ENCODE results near the gene FMN1. TPM values are rescaled to one million over a fixed set of nuclear protein-coding genes. Genes with fewer than 3 reads are reported as not detected.

FMN1 gene
- total and polyA plus RNA-seq, 10 donors, result 0.43 to 42.1 (median 8.6) TPM

DNA sequence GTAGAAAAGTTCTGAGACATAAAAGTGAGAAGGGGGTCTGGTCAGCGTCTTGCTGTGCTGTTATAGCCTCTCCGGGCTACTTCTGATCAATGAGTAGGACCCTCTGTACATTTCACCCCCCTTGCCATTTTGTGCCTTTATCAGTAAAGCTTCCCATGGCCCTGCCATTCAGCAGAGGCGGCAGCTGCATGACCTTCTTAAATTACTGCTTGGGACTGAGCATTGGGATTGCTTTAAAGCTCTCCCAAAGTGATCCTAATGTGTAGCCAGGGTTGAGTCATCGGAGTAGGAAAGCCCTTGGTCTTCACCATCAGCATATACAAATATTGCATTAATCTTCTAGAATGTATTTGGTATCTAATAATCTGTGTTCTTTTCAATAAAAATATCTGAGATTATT lies 70.2 kb downstream of the FMN1 start:
- H3K4me3 ChIP-seq, result no peak overlapping the region
- peaks cover 0 to 21% (median 12%) of the 10 kb centered on the region in 6 donors for H3K4me1 ChIP-seq
- WGBS, 5 donors, result 82 to 85% (median 83%) methylated on average over 4 of the region's 4 CpGs
- intact Hi-C loops (cut with DNase I; ENCODE audit: low total_unique reads), result no loop called here
- H3K27me3 ChIP-seq (replicated peaks in 1 of 7), result no peaks in the 10 kb centered on the region
- TF ChIP-seq, protein P1, sequence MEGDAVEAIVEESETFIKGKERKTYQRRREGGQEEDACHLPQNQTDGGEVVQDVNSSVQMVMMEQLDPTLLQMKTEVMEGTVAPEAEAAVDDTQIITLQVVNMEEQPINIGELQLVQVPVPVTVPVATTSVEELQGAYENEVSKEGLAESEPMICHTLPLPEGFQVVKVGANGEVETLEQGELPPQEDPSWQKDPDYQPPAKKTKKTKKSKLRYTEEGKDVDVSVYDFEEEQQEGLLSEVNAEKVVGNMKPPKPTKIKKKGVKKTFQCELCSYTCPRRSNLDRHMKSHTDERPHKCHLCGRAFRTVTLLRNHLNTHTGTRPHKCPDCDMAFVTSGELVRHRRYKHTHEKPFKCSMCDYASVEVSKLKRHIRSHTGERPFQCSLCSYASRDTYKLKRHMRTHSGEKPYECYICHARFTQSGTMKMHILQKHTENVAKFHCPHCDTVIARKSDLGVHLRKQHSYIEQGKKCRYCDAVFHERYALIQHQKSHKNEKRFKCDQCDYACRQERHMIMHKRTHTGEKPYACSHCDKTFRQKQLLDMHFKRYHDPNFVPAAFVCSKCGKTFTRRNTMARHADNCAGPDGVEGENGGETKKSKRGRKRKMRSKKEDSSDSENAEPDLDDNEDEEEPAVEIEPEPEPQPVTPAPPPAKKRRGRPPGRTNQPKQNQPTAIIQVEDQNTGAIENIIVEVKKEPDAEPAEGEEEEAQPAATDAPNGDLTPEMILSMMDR (IDR thresholded peaks at IDR 0.05 in 8 of 11, conservative IDR thresholded peaks at IDR 0.05 in 3 of 11), result no peak
- no peak for TF ChIP-seq POLR2A (IDR thresholded peaks at IDR 0.05)
- no peak for TF ChIP-seq POLR2AphosphoS5 (IDR thresholded peaks at IDR 0.05)
- no peak overlapping the region for H3K27ac ChIP-seq
- no peaks in the 10 kb centered on the region for H3K9me3 ChIP-seq
- H3K36me3 ChIP-seq, result no peaks in the 10 kb centered on the region
- no peak for DNase-seq

DNA sequence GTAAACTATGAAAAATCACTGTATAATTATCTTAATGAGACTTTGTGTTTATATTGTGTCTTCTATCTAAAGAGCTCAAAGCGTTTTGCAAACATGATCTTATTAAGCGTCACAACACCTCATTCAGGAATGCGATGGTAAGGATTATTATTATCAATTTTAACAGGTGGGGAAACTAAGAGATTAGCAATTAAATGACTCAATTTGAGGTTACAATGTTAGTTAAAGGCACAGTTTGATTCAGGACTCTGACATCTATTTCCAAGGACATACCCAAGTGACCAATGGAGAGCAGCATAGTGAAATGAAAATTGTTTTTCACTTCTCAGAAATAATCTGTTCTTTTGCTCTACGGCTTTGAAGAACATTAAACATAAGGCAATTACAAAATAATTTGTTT lies 74.6 kb downstream of the FMN1 start:
- WGBS, 5 donors, result 78 to 92% (median 87%) methylated on average over 4 of the region's 4 CpGs
- intact Hi-C loops (cut with DNase I; ENCODE audit: low total_unique reads), result no loop called here
- no peaks in the 10 kb centered on the region for H3K36me3 ChIP-seq

DNA sequence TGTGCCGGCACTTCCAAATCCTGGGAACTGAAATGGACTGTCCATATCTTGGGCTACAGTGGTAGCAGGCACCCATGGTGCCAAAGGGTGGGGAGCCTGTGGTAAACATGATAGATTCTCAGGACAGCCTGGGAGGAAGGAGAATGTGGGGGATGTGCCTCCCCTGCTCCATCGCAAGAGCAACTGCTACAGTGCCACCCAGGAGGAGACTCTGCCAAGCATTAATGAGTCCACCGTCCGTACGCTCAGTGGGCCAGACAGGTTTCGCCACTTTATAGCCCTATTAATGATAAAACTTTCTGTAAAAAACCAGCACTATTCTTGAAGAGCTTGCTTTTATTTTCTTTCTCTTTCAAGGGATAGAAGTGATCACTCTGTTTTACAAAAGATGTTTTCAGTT lies 75.2 kb downstream of the FMN1 start:
- no peak overlapping the region for H3K27ac ChIP-seq
- 78 to 89% (median 80%) methylated on average over 6 of the region's 6 CpGs for WGBS, 5 donors

More for the DNA sequence above, 74.6 kb downstream of the FMN1 start:
- Histone ChIP-seq H3K9me3 (no peaks in the 10 kb centered on the region), H3K4me1 (no peaks in the 10 kb centered on the region), H3K4me3 (no peak overlapping the region), H3K27ac (no peak overlapping the region), H3K27me3 (replicated peaks in 1 of 7) (no peaks in the 10 kb centered on the region)
- DNase-seq, result no peak
- TF ChIP-seq POLR2A (IDR thresholded peaks at IDR 0.05), result no peak
- no peak for TF ChIP-seq POLR2AphosphoS5 (IDR thresholded peaks at IDR 0.05)
- TF ChIP-seq, protein P1 (IDR thresholded peaks at IDR 0.05 in 8 of 11, conservative IDR thresholded peaks at IDR 0.05 in 3 of 11), result no peak

DNA sequence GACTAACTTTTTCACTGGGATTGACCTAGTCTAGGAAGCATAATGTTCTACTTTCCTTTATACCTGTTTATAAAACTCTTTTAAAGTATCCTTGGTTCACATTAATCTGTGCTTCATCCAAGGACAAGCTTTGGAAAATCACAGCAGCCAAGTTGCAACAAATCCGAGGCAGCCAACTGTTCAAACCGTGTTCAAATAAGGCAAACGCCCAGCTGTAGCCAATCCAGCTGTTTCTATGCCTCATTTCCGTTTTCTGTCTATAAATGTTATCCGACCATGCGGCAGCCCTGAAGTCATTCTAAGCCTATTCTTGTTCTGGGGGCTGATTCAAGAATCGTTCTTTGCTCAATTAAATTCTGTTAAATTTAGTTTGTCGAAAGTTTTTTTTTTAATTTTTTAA lies 78.3 kb downstream of the FMN1 start:
- H3K27me3 ChIP-seq (replicated peaks in 1 of 7), result peaks cover 0 to 4% (median 0%) of the 10 kb centered on the region in 7 donors
- H3K36me3 ChIP-seq, result no peaks in the 10 kb centered on the region
- no peak overlapping the region for H3K27ac ChIP-seq
- H3K4me3 ChIP-seq, result no peak overlapping the region
- intact Hi-C loops (cut with DNase I; ENCODE audit: low total_unique reads), result no loop called here
- no peaks in the 10 kb centered on the region for H3K4me1 ChIP-seq
- H3K9me3 ChIP-seq, result no peaks in the 10 kb centered on the region
- DNase-seq, result no peak
- no peak for TF ChIP-seq POLR2A (IDR thresholded peaks at IDR 0.05)
- TF ChIP-seq, protein P1 (IDR thresholded peaks at IDR 0.05 in 8 of 11, conservative IDR thresholded peaks at IDR 0.05 in 3 of 11), result no peak
- no peak for TF ChIP-seq POLR2AphosphoS5 (IDR thresholded peaks at IDR 0.05)
- WGBS, 5 donors, result 77 to 92% (median 79%) methylated on average over 8 of the region's 8 CpGs

More for the DNA sequence above, 75.2 kb downstream of the FMN1 start:
- Histone ChIP-seq H3K4me1 (no peaks in the 10 kb centered on the region), H3K36me3 (no peaks in the 10 kb centered on the region), H3K4me3 (no peak overlapping the region), H3K27me3 (replicated peaks in 1 of 7) (no peaks in the 10 kb centered on the region), H3K9me3 (no peaks in the 10 kb centered on the region)
- no peak for DNase-seq
- no peak for TF ChIP-seq POLR2A (IDR thresholded peaks at IDR 0.05)
- TF ChIP-seq, protein P1 (IDR thresholded peaks at IDR 0.05 in 8 of 11, conservative IDR thresholded peaks at IDR 0.05 in 3 of 11), result no peak
- no peak for TF ChIP-seq POLR2AphosphoS5 (IDR thresholded peaks at IDR 0.05)
- intact Hi-C loops (cut with DNase I; ENCODE audit: low total_unique reads), result no loop called here
